Astrocyte (in vitro differentiated cells and primary cell): ENCODE results near the gene SIDT2.

ENCODE experiments used
- CTCF ChIP-seq: IDR thresholded peaks from 2 replicates; pipeline ENCODE4 v1.5.1; 2011; ENCODE audit warnings: low read depth, mild to moderate bottlenecking, inconsistent platforms, low read length, moderate library complexity; ENCODE audit not compliant: insufficient read depth
- EZH2 ChIP-seq: IDR thresholded peaks from 2 replicates; pipeline ENCODE4 v1.6.1; 2012; ENCODE audit warnings: mild to moderate bottlenecking, low read length, inconsistent platforms; ENCODE audit not compliant: insufficient read depth

- no peak for TF ChIP-seq CTCF
- TF ChIP-seq EZH2 = no peak
Observed at GRCh38 chr11:117152066-117152465, 26.5 kb upstream of the SIDT2 start.
